GM19438 (cell line): ENCODE results near the gene TAS2R42.

Source experiments
- ATAC-seq: cut with Tn5 transposase; IDR thresholded peaks from one replicate; pipeline ENCODE4 v1.9.1; 2021; ENCODE audit warnings: low read depth; ENCODE audit not compliant: unreplicated experiment

TAS2R42 gene

GRCh38 chr12:11147420-11147819 is 39.3 kb downstream of the TAS2R42 start:
- no peak for ATAC-seq

DNA sequence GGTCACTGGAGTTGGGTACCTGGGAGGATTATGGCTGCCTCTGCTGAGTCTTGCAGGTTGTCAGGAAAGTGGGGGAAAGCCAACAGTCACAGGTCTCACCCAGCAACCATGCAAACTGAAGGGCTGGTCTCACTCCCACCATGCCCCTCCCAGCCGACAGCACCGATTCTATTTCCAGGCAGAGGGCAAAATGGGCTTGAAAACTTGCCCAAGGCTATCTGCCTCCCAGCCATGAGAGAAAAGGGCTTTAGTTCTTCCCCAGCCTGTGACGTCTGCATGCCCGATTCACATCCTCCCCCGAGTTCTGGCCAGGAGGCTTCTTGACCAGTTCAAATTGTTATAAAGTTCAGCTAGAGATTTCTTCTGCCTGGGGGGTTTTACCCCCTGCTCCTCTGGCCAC is 42.4 kb downstream of the TAS2R42 start:
- ATAC-seq: no peak

DNA sequence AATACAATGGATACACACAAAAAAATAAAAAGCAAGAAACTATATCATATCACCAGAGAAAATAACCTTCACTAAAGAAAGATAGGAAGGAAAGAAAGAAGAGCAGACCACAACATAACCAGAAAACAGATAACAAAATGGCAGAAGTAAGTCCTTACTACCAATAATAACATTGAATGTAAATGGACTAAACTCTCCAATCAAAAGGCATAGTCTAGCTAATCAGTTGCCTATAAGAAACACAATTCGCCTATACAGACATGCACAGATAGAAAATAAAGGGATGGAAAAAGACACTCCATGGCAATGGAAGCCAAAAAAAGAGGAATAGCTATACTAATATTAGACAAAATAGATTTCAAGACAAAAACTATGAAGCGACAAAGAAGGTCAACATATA is 43.4 kb downstream of the TAS2R42 start:
- no peak for ATAC-seq

DNA sequence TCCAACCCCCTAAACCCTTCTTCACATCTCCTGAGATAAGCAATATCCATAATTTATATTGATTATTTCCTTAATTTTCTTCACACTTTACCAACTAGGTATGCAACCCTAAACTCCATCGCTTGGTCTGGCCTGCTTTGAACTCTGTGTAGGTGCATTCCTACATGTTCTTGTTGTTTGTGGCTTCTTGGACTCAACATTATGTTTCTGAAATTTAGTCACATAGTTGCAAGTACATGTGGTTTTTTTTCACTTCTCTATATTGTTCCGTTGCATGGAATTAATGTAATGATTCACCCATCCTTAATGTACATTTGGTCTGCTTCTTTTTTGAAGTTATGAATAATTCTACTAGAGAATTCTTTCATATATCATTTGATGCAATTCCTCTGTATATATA is 50.7 kb downstream of the TAS2R42 start:
- no peak for ATAC-seq
